ENCODE data around the gene PCSK6. TPM values are rescaled to one million over a fixed set of nuclear protein-coding genes. Genes with fewer than 3 reads are reported as not detected.

Gene PCSK6
- polyA plus RNA-seq, 1 donor from 2014 or later = 1.1 TPM

- H3K4me3 ChIP-seq (ENCODE audit: low read length) = no peak overlapping the region
- no peak for TF ChIP-seq TAF1 (IDR thresholded peaks at IDR 0.05; ENCODE audit: low read depth)
- TF ChIP-seq EP300 (conservative IDR thresholded peaks at IDR 0.05; ENCODE audit: poor library complexity, severe bottlenecking) = no peak
- no peak for TF ChIP-seq EZH2 (IDR thresholded peaks at IDR 0.05; ENCODE audit: borderline replicate concordance, insufficient read depth, low read length, poor library complexity, severe bottlenecking)
- no peak for TF ChIP-seq SMC3 (conservative IDR thresholded peaks at IDR 0.05; ENCODE audit: poor library complexity)
- no peak for TF ChIP-seq RAD21 (conservative IDR thresholded peaks at IDR 0.05)
- TF ChIP-seq, protein P1, sequence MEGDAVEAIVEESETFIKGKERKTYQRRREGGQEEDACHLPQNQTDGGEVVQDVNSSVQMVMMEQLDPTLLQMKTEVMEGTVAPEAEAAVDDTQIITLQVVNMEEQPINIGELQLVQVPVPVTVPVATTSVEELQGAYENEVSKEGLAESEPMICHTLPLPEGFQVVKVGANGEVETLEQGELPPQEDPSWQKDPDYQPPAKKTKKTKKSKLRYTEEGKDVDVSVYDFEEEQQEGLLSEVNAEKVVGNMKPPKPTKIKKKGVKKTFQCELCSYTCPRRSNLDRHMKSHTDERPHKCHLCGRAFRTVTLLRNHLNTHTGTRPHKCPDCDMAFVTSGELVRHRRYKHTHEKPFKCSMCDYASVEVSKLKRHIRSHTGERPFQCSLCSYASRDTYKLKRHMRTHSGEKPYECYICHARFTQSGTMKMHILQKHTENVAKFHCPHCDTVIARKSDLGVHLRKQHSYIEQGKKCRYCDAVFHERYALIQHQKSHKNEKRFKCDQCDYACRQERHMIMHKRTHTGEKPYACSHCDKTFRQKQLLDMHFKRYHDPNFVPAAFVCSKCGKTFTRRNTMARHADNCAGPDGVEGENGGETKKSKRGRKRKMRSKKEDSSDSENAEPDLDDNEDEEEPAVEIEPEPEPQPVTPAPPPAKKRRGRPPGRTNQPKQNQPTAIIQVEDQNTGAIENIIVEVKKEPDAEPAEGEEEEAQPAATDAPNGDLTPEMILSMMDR (IDR thresholded peaks at IDR 0.05; ENCODE audit: poor library complexity, severe bottlenecking) = no peak
- TF ChIP-seq MXI1 (conservative IDR thresholded peaks at IDR 0.05; ENCODE audit: poor library complexity, severe bottlenecking) = no peak
- no peak for TF ChIP-seq REST (IDR thresholded peaks at IDR 0.05; ENCODE audit: borderline replicate concordance)
- TF ChIP-seq POLR2AphosphoS5 (IDR thresholded peaks at IDR 0.05) = no peak
- H3K36me3 ChIP-seq (ENCODE audit: insufficient read depth, low read length) = no peaks in the 10 kb centered on the region
- H3K9me2 ChIP-seq (ENCODE audit: insufficient read depth, low read length) = no peaks in the 10 kb centered on the region
- H3K4me2 ChIP-seq (ENCODE audit: low read length) = no peak overlapping the region
- no peak overlapping the region for H2AFZ ChIP-seq (ENCODE audit: low read depth, low read length)
- H3F3A ChIP-seq (ENCODE audit: insufficient read depth, low read length, poor library complexity, severe bottlenecking) = no peaks in the 10 kb centered on the region
- no peak overlapping the region for H3K9ac ChIP-seq (ENCODE audit: low read length)
- H3K79me2 ChIP-seq (replicated peaks; ENCODE audit: insufficient read depth, low read length) = no peaks in the 10 kb centered on the region
- H3K27ac ChIP-seq (ENCODE audit: low read length) = no peak overlapping the region
- no peaks in the 10 kb centered on the region for H3K9me3 ChIP-seq (ENCODE audit: low read length)
- no peaks in the 10 kb centered on the region for H3K27me3 ChIP-seq (ENCODE audit: insufficient read depth, low read depth, low read length)
- H4K20me1 ChIP-seq (ENCODE audit: insufficient read depth) = no peaks in the 10 kb centered on the region
These were observed 33.3 kb downstream of the PCSK6 start for GRCh38 chr15:101456057-101456739.

- no peaks in the 10 kb centered on the region for H3K9me3 ChIP-seq (ENCODE audit: low read length)
- no peak overlapping the region for H3K27ac ChIP-seq (ENCODE audit: low read length)
- H3K79me2 ChIP-seq (replicated peaks; ENCODE audit: insufficient read depth, low read length) = no peaks in the 10 kb centered on the region
- H3K4me2 ChIP-seq (ENCODE audit: low read length) = no peak overlapping the region
- no peak overlapping the region for H3K9ac ChIP-seq (ENCODE audit: low read length)
- H3K9me2 ChIP-seq (ENCODE audit: insufficient read depth, low read length) = no peaks in the 10 kb centered on the region
- H3K4me3 ChIP-seq (ENCODE audit: low read length) = no peak overlapping the region
- H3F3A ChIP-seq (ENCODE audit: insufficient read depth, low read length, poor library complexity, severe bottlenecking) = no peaks in the 10 kb centered on the region
- no peaks in the 10 kb centered on the region for H4K20me1 ChIP-seq (ENCODE audit: insufficient read depth)
- H3K36me3 ChIP-seq (ENCODE audit: insufficient read depth, low read length) = no peaks in the 10 kb centered on the region
- TF ChIP-seq, protein P1 (IDR thresholded peaks at IDR 0.05; ENCODE audit: poor library complexity, severe bottlenecking) = no peak
- TF ChIP-seq TAF1 (IDR thresholded peaks at IDR 0.05; ENCODE audit: low read depth) (no peak), MXI1 (conservative IDR thresholded peaks at IDR 0.05; ENCODE audit: poor library complexity, severe bottlenecking) (no peak), EZH2 (IDR thresholded peaks at IDR 0.05; ENCODE audit: borderline replicate concordance, insufficient read depth, low read length, poor library complexity, severe bottlenecking) (no peak), EP300 (conservative IDR thresholded peaks at IDR 0.05; ENCODE audit: poor library complexity, severe bottlenecking) (no peak), REST (IDR thresholded peaks at IDR 0.05; ENCODE audit: borderline replicate concordance) (no peak), SMC3 (conservative IDR thresholded peaks at IDR 0.05; ENCODE audit: poor library complexity) (no peak), POLR2AphosphoS5 (IDR thresholded peaks at IDR 0.05) (no peak), RAD21 (conservative IDR thresholded peaks at IDR 0.05) (no peak)
- no peaks in the 10 kb centered on the region for H3K27me3 ChIP-seq (ENCODE audit: insufficient read depth, low read depth, low read length)
- no peak overlapping the region for H2AFZ ChIP-seq (ENCODE audit: low read depth, low read length)
These were observed 34.0 kb downstream of the PCSK6 start for GRCh38 chr15:101455291-101456025.

All from neural cell (in vitro differentiated cells).